Rectal smooth muscle tissue (tissue), 1 donor: Measurements from ENCODE around the gene SERPINB8.

ENCODE experiments used
- H3K27ac ChIP-seq: one replicate; pipeline ENCODE4 v1.7.0; 2013; ENCODE audit warnings: low read depth, low read length, inconsistent platforms
- H3K27me3 ChIP-seq: one replicate; pipeline ENCODE4 v1.7.0; 2013; ENCODE audit warnings: low read length; ENCODE audit not compliant: control insufficient read depth, insufficient read depth
- H3K36me3 ChIP-seq: one replicate; pipeline ENCODE4 v1.7.0; 2013; ENCODE audit warnings: low read length; ENCODE audit not compliant: control insufficient read depth, insufficient read depth
- H3K4me1 ChIP-seq: one replicate; pipeline ENCODE4 v1.7.0; 2013; ENCODE audit warnings: low read length; ENCODE audit not compliant: control insufficient read depth, insufficient read depth
- H3K4me3 ChIP-seq: one replicate; pipeline ENCODE4 v1.7.0; 2013; ENCODE audit warnings: low read length
- H3K9ac ChIP-seq: one replicate; pipeline ENCODE4 v1.7.0; 2013; ENCODE audit warnings: low read length

Gene SERPINB8

DNA sequence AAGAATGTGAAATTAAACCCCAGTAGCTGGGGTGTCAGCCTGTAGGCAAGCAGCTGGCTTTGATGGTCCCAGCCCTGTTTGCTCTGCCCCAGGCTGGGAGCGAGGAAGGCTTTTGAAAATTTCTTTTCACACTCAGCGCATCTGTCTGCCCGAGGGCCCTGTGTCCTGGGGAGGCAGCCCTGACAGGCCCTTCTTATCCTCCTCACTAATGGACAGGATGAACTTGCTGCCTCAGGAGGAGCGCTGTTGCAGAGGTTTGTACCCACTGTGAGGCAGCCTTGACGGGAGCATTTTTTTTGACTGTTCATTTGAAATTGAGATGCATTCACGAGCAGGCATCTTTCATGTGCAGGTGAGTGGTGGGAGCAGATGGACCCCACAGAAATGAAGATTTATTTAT lies 62.4 kb downstream of the SERPINB8 start:
- Histone ChIP-seq H3K27ac (no peak overlapping the region), H3K9ac (no peak overlapping the region), H3K4me3 (no peak overlapping the region), H3K4me1 (no peaks in the 10 kb centered on the region), H3K36me3 (no peaks in the 10 kb centered on the region), H3K27me3 (no peaks in the 10 kb centered on the region)

DNA sequence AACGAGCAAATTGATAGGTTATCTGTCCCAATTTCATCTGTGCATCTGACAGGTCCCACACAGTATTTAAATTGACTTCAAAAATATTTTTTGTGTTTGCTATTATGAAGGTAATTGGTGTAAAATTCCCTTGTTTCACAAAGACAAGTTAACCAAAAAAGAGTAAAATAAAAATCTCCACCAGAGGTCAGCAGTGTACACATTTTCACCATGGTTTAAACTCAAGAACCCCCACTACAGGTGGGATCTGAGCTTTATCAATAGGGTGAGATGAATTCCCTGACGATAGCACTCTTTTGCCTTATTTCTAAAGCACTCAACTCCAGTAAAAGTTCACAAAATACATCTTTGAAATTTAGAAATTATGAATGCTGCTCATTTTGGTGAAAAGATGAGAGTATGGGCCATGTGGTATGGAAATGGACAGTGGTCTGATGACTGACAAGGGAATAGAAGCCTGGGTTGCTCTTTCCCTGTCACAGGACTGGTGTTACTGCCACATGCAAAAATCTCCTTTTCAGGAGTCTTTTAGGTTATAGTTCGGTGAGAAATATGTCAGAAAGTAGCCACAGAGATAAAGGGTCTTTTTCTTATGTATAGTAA lies 68.0 kb downstream of the SERPINB8 start:
- Histone ChIP-seq H3K4me1 (no peaks in the 10 kb centered on the region), H3K36me3 (no peaks in the 10 kb centered on the region)

More for the DNA sequence above, 68.0 kb downstream of the SERPINB8 start:
- H3K9ac ChIP-seq = no peak overlapping the region
- H3K27me3 ChIP-seq = no peaks in the 10 kb centered on the region
- H3K4me3 ChIP-seq = no peak overlapping the region
- H3K27ac ChIP-seq = no peak overlapping the region
